Left renal cortex interstitium (tissue), 4 donors: ENCODE measurements around the gene DCLRE1B. TPM values are rescaled to one million over a fixed set of nuclear protein-coding genes. Genes with fewer than 3 reads are reported as not detected.
"Not testable (repeated sequence)": the region's sequence is repeated elsewhere in the genome, so short reads cannot be mapped to it uniquely, and the experiment has no call there.

Experiments used
- DNase-seq, 4 donors: peaks; one replicate each; pipeline ENCODE4 v3.0.0-alpha.2; 2013; ENCODE audit warnings: low read depth in 4 of 4, low spot score in 2 of 4, missing footprints in 1 of 4
- polyA plus RNA-seq, 4 donors: library from polyadenylated mRNA; unstranded; fragments of 120-200 nt; gene quantifications; one replicate each; pipeline ENCODE4 v1.2.1, GENCODE V29; 2013; ENCODE audit not compliant: insufficient read length in 4 of 4

DCLRE1B gene
- polyA plus RNA-seq, 4 donors = 10.3 to 11.6 (median 10.7) TPM

GRCh38 chr1:113946112-113946511 is 41.0 kb downstream of the DCLRE1B start:
- DNase-seq = no peak

DNA sequence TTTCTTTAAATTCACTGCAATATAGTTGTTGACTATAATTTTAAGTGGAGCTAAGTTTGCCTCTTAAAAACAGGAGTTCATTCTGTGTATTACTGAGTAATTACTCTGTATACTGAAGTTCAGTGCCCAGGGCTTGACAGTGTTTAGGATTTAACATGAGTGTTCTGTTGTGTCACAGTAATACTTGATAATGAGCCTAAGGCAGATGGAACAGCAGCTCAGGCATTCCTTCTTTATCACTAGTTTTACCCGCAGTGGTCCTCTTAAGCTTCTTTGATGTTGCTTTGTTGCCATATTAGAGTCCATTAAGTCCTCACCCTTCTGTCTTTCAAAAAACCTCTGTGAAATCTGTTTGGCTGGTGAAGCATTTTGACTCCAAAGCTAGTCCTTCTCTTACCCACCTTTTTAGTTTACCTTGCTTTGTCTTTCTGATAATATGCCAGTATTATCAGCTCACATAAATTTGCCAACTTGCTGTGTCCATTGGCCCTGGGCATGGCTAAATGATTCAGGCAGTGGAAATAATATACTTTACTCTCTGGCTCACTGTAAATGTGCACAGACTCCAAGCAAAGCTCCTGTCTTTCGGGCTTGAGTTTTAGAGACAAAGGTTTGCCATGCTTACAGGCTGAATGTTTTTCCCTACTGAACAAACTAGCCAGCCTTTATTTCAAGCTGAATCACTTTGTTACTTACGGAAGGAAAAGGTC is 41.7 kb downstream of the DCLRE1B start:
- no peak for DNase-seq

- DNase-seq = no peak
Measured at GRCh38 chr1:113947388-113948107, 42.4 kb downstream of the DCLRE1B start.

- not testable (repeated sequence) for DNase-seq
Measured at GRCh38 chr1:113948151-113948550, 43.0 kb downstream of the DCLRE1B start.

DNA sequence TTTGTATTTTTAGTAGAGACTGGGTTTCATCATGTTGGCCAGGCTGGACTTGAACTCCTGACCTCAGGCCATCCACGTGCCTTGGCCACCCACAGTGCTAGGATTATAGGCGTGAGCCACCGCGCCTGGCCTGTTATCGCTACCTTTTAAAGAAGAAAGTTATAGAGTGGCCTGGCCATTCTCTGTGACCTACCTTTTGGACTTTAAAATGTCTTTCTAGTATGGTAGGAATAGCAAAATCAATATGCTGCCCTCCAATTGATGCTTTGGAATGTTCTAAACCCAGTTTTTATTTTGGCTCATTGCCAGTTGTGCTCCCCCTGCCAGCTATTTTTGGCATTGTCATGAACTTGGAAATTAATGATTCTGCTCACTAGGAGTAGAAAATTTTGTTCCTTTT is 43.9 kb downstream of the DCLRE1B start:
- DNase-seq = no peak

DNA sequence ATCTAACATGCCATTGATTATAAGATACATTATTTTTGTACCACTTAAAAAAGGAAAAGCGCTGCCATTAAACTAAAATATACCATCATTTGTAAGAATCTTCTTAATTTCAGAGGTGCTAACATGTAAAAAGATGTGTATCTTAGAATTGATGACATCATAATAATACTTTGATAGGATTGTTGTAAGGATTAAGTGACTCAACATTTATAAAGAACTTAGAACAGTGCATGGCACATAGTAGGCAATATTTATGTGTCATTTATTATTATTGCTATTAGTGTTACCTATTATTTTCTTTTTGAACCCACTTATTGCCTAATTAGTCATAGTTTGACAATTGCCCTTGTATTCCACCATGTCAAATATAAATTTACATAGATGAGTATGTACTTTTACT is 45.8 kb downstream of the DCLRE1B start:
- DNase-seq = no peak

GRCh38 chr1:113951719-113952118 is 46.6 kb downstream of the DCLRE1B start:
- no peak for DNase-seq

GRCh38 chr1:113957984-113958383 is 52.9 kb downstream of the DCLRE1B start:
- no peak for DNase-seq

DNA sequence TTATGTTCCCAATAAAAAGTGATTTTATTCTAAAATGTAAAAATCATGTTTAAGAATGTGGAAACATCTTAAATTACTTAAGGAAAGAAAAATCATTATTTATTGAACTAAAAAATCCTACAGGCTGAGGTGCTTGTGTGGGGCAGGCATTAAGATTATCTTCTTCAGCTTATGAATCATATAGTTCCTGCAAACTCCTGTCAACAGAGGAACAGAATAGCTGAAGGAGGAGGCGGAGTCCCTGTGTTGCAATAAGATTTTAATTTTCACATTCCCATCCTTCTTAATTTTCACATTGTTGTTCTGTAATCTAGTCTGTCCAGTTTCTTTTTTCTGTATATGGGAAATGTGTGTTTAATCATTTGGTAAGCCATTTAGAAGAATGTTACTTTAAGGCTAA is 53.6 kb downstream of the DCLRE1B start:
- DNase-seq = no peak

GRCh38 chr1:113963281-113963906 is 58.3 kb downstream of the DCLRE1B start:
- no peak for DNase-seq

Other genes with a start within 250 kb of the DCLRE1B start
- gene PHTF1, start 145.8 kb upstream of the DCLRE1B start, polyA plus RNA-seq = 10 to 100 TPM; 22.2 to 28.2 (median 24.0) TPM
- 10 to 100 TPM; 21.8 to 31.1 (median 26.4) TPM for gene RSBN1, start 92.8 kb upstream of the DCLRE1B start, polyA plus RNA-seq
- gene PTPN22, start 33.6 kb upstream of the DCLRE1B start, polyA plus RNA-seq = under 1 TPM; 0.25 to 0.65 (median 0.45) TPM
- gene BCL2L15, start 17.7 kb upstream of the DCLRE1B start, polyA plus RNA-seq = 1 to 10 TPM in 1 of 4 donors, under 1 TPM in 3; 0.65 to 1.6 (median 0.75) TPM
- gene AP4B1, start 527 bp upstream of the DCLRE1B start, polyA plus RNA-seq = 10 to 100 TPM; 20.6 to 54.3 (median 32.9) TPM
- 10 to 100 TPM; 34.2 to 43.3 (median 41.7) TPM for gene HIPK1, start 24.0 kb downstream of the DCLRE1B start, polyA plus RNA-seq
- 100 to 1,000 TPM; 126 to 212 (median 159) TPM for gene OLFML3, start 74.1 kb downstream of the DCLRE1B start, polyA plus RNA-seq
- 1 to 10 TPM; 1.1 to 1.6 (median 1.4) TPM for gene SYT6, start 248.5 kb downstream of the DCLRE1B start, polyA plus RNA-seq